ENCODE measurements around the gene CAD. TPM values are rescaled to one million over a fixed set of nuclear protein-coding genes. Genes with fewer than 3 reads are reported as not detected.

CAD gene
- total and polyA plus RNA-seq, 2 donors (not counting 1 experiment from before 2014, with no cell fraction given): 35.6 to 48.5 TPM

DNA sequence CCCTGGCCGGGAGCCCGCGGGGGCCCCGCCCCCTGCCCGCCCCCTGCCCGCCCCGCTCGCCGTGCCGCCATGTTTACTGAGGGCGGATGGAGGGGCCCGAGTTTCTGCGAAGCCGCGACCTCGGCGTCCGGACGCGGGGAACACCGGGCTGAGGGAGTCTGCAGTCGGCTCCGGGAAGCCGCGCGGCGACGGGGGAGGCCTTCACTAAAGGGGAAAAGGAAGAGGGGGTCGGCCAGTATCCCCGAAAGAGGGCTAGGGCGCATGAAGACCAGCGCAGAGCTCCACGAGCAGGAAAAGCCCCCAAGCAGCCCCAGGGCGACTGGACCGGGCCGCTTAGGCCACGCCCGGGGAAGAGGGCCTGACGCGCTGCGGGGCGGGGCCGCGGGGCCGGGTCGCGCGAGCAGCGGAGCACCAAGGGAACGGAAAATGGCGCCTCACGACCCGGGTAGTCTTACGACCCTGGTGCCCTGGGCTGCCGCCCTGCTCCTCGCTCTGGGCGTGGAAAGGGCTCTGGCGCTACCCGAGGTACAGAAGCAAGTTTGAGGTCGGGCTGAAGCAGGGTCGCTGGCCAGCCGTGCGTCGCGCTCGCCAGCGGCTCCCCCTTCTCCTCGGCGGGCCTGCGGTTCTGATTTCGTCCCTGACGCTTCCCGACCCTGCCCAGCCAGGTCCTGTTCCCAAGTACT lies 5.1 kb upstream of the CAD start, which contains the start of the genes ATRAID and SLC5A6:
Gene ATRAID, plus strand, starts transcription at position 99 of the 683 bp plus-strand sequence. Its CDS starts 328 bp downstream, at position 427.
Gene SLC5A6, minus strand, starts transcription at position 326 of the 683 bp plus-strand sequence. CDS start 4,618 bp downstream, outside the sequence.
- intact Hi-C loops (cut with micrococcal nuclease): loop anchor here (1.0 to 10.0 kb wide), 9 partner anchors 51 to 425 kb away; partner anchors contain the start of genes CENPA, EIF2B4, MAPRE3 and PPM1G
- Histone ChIP-seq H3K27ac (ENCODE audit: low read length in 2 of 2) (peak within 1 kb of the TSS; percentile 100), H3K4me3 (ENCODE audit: control extremely low read depth in 1 of 5, extremely low read depth in 1 of 5, insufficient read depth in 1 of 5, low read depth in 2 of 5, low read length in 4 of 5) (peak within 1 kb of the TSS; percentile 72 to 100 (median 90)), H3K9me3 (ENCODE audit: control extremely low read depth in 1 of 3, control insufficient read depth in 2 of 3, insufficient read depth in 1 of 3, low read length in 2 of 3) (no peaks in the 10 kb centered on the region), H3K36me3 (replicated peaks in 1 of 2; ENCODE audit: control extremely low read depth in 1 of 2, control insufficient read depth in 1 of 2, extremely low read depth in 1 of 2, insufficient read depth in 2 of 2, low read length in 1 of 2) (peaks cover 0 to 21% of the 10 kb centered on the region in 2 experiments), H3K4me1 (ENCODE audit: control insufficient read depth in 2 of 2, insufficient read depth in 2 of 2, low read length in 2 of 2) (peaks cover 18 to 20% of the 10 kb centered on the region in 2 donors), H2AFZ (ENCODE audit: insufficient read depth, low read depth, low read length, poor library complexity, severe bottlenecking) (peak within 1 kb of the TSS; percentile 83), H3K79me2 (ENCODE audit: control insufficient read depth, insufficient read depth, low read length) (peaks cover 19% of the 10 kb centered on the region), H3K9ac (ENCODE audit: low read length) (peak within 1 kb of the TSS; percentile 99), H3K4me2 (replicated peaks; ENCODE audit: low read depth, low read length, poor library complexity, severe bottlenecking) (peak within 1 kb of the TSS; percentile 82), H4K20me1 (ENCODE audit: control insufficient read depth, insufficient read depth, low read length, poor library complexity, severe bottlenecking) (no peaks in the 10 kb centered on the region), H3K27me3 (replicated peaks in 1 of 4; ENCODE audit: control extremely low read depth in 1 of 4, control insufficient read depth in 3 of 4, insufficient read depth in 4 of 4, low read length in 3 of 4) (no peaks in the 10 kb centered on the region)
- DNase-seq (peak; percentile 95), ATAC-seq (ENCODE audit: low read depth) (peak; percentile 90)
- Mint-ChIP-seq H3K27me3 (no peaks in the 10 kb centered on the region), H3K27ac (peak within 1 kb of the TSS; percentile 92), H3K9me3 (ENCODE audit: insufficient read depth) (no peaks in the 10 kb centered on the region), H3K4me3 (peak within 1 kb of the TSS; percentile 86), H3K4me1 (peaks cover 34% of the 10 kb centered on the region)
- under 1% methylated on average over 73 of the region's 73 CpGs for WGBS (ENCODE audit: insufficient coverage)
- ChIA-PET CTCF (interaction anchor here (1.0 to 1.5 kb wide), 3 partner anchors 52 to 131 kb away, joined by 3 to 5 read pairs (median 3); no protein-coding TSS in a partner anchor), POLR2A (interaction anchor here (0.5 to 1.5 kb wide), 11 partner anchors 8 to 169 kb away, joined by 3 to 15 read pairs (median 5); partner anchors contain the start of genes ABHD1, GTF3C2, OST4 and PREB)
- TF ChIP-seq, protein P1, sequence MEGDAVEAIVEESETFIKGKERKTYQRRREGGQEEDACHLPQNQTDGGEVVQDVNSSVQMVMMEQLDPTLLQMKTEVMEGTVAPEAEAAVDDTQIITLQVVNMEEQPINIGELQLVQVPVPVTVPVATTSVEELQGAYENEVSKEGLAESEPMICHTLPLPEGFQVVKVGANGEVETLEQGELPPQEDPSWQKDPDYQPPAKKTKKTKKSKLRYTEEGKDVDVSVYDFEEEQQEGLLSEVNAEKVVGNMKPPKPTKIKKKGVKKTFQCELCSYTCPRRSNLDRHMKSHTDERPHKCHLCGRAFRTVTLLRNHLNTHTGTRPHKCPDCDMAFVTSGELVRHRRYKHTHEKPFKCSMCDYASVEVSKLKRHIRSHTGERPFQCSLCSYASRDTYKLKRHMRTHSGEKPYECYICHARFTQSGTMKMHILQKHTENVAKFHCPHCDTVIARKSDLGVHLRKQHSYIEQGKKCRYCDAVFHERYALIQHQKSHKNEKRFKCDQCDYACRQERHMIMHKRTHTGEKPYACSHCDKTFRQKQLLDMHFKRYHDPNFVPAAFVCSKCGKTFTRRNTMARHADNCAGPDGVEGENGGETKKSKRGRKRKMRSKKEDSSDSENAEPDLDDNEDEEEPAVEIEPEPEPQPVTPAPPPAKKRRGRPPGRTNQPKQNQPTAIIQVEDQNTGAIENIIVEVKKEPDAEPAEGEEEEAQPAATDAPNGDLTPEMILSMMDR (IDR thresholded peaks at IDR 0.05): no peak
- TF ChIP-seq EZH2 (IDR thresholded peaks at IDR 0.05; ENCODE audit: borderline replicate concordance, insufficient read depth, low read depth, low read length, poor library complexity, severe bottlenecking): no peak

All from B cell (primary cell).